Adrenal gland (tissue), 12 donors: Measurements from ENCODE around the gene CISD3. TPM values are rescaled to one million over a fixed set of nuclear protein-coding genes. Genes with fewer than 3 reads are reported as not detected.

ENCODE experiments used
- DNase-seq, 7 donors: peaks; one replicate each; pipeline ENCODE4 v3.0.0-alpha.2; 2019 to 2020
- H3K27ac ChIP-seq, 5 donors: fragments of 200-600 bp; sonication (generic) in 4 of 5; 1 replicate in 3 of 5; 2 replicates in 2 of 5; pipeline versions ENCODE4 v1.5.1 to v1.8.0; 2016 to 2020; ENCODE audit warnings: mild to moderate bottlenecking in 1 of 5
- H3K27me3 ChIP-seq: fragments of 200-600 bp; 2 replicates; pipeline ENCODE4 v1.8.0; 2021
- H3K36me3 ChIP-seq, 2 donors: fragments of 200-600 bp; replicated peaks in 1 of 2; 1 replicate in 1 of 2; 2 replicates in 1 of 2; pipeline versions ENCODE4 v1.5.1 to v1.8.0; 2018 to 2022
- H3K4me1 ChIP-seq, 2 donors: fragments of 200-600 bp; replicated peaks in 1 of 2; 1 replicate in 1 of 2; 2 replicates in 1 of 2; pipeline versions ENCODE4 v1.5.1 to v1.8.0; 2018 to 2021
- H3K4me3 ChIP-seq, 4 donors: fragments of 200-600 bp; sonication (generic) in 3 of 4; one replicate each; pipeline ENCODE4 v1.5.1; 2016 to 2018
- H3K9me3 ChIP-seq, 3 donors: fragments of 200-600 bp; sonication (generic) in 1 of 3; replicated peaks in 1 of 3; 1 replicate in 2 of 3; 2 replicates in 1 of 3; pipeline versions ENCODE4 v1.5.1 to v1.8.0; 2016 to 2021
- CTCF ChIP-seq, 6 experiments: fragments of 450-650 bp in 4 of 6; fragments of 200-600 bp in 2 of 6; sonication (generic) in 1 of 6; IDR thresholded peaks; 1 replicate in 5 of 6; 2 replicates in 1 of 6; pipeline versions ENCODE4 v1.5.1 to v1.8.0; 2016 to 2021; ENCODE audit warnings: antibody characterized with exemption in 6 of 6, mild to moderate bottlenecking in 2 of 6, moderate library complexity in 1 of 6
- POLR2A ChIP-seq, 2 donors: fragments of 450-650 bp; IDR thresholded peaks; one replicate each; pipeline ENCODE4 v1.6.1; 2017; ENCODE audit warnings: antibody characterized with exemption in 2 of 2, mild to moderate bottlenecking in 2 of 2, moderate library complexity in 1 of 2
- WGBS, 4 donors: extraction: QIAGEN DNeasy Blood & Tissue Kit in 2 of 4; methylation state at CpG; one replicate each; pipeline versions ENCODE4 v1.1.5 to v1.1.7; 2013 to 2017; 5-methylcytosine and 5-hydroxymethylcytosine counted together
- intact Hi-C, 2 donors: fragments of 100-400 bp; cut with DNase I; formaldehyde crosslinking; loops; one replicate each; pipeline versions ENCODE4 v1.14.1 to v1.15.0; 2022 to 2023
- polyA plus RNA-seq, 3 donors: library from polyadenylated mRNA; stranded (reverse); fragments of 200-250 nt in 2 of 3; fragments of 350-450 nt in 1 of 3; fragmentation: Illumina TruSeq in 1 of 3; extraction: RNeasy Lipid Tissue Mini Kit (QIAGEN cat#74804) in 1 of 3; gene quantifications; one replicate each; pipeline ENCODE4 v1.2.3, GENCODE V29; 2013 to 2014
- total RNA-seq, 9 donors: library from RNA; depleted of rRNA in 4 of 9; stranded (reverse); fragments of >200 nt in 4 of 9; fragments of 120-200 nt in 1 of 9; fragmentation: NEBNext Ultra II Directional in 1 of 9; extraction: Animal tissue kit (Norgen Biotek cat#: 25700) in 1 of 9; gene quantifications; one replicate each; pipeline versions ENCODE4 v1.1.0 to v1.2.4, GENCODE V29; 2013 to 2023
- donor health status: healthy with polysubstance abuse.
- donor health status: Bipolar disorder and iron deficiency.
- donor health status: DM: yes; HTN: yes; CAD: no.
- donor health status: DM: no; HTN: no; CAD: no.
- donor health status: DM: no; HTN: no; CAD: no.
- donor health status: DM: yes; HTN: yes; CAD: no.

CISD3 gene
- total and polyA plus RNA-seq, 12 donors = 7.2 to 78.7 (median 43.1) TPM

- no peak for DNase-seq
- no peaks in the 10 kb centered on the region for H3K4me1 ChIP-seq
- no peaks in the 10 kb centered on the region for H3K9me3 ChIP-seq
- no peak overlapping the region for H3K4me3 ChIP-seq
- TF ChIP-seq CTCF (IDR thresholded peaks at IDR 0.05) (no peak), POLR2A (IDR thresholded peaks at IDR 0.05) (no peak)
- intact Hi-C loops = no loop called here
- WGBS, 4 donors = 88 to 99% (median 92%) methylated on average over 5 of the region's 5 CpGs
- no peaks in the 10 kb centered on the region for H3K27me3 ChIP-seq
- H3K27ac ChIP-seq = no peak overlapping the region
- no peaks in the 10 kb centered on the region for H3K36me3 ChIP-seq
Observed at GRCh38 chr17:38687286-38687685, 42.9 kb upstream of the CISD3 start.

DNA sequence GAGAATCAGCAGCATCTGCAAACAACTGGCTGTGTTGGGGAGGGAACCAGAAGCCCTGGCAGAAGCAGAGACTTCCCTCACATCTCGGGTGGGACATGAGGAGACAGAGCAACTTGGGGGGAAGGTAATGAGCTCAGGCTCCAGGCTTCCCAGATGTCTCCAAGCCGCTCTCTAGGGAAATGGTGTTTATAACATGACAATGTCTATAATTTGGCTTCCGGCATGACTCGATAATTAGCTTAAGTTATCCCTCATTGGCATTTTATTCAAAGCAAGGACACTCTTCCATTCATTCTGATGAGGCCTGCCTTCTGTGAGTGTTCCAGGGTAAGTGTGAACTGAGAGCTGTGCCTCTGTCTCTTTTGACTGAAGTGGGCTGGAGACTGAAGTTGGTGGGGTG is 39.8 kb upstream of the CISD3 start:
- Histone ChIP-seq H3K27ac (no peak overlapping the region), H3K36me3 (no peaks in the 10 kb centered on the region), H3K4me3 (no peak overlapping the region), H3K9me3 (no peaks in the 10 kb centered on the region), H3K4me1 (peaks cover 14% of the 10 kb centered on the region in 2 donors), H3K27me3 (no peaks in the 10 kb centered on the region)
- 83 to 94% (median 89%) methylated on average over 4 of the region's 4 CpGs for WGBS, 4 donors
- intact Hi-C loops = no loop called here
- no peak for DNase-seq
- TF ChIP-seq CTCF (IDR thresholded peaks at IDR 0.05) (no peak), POLR2A (IDR thresholded peaks at IDR 0.05) (no peak)

DNA sequence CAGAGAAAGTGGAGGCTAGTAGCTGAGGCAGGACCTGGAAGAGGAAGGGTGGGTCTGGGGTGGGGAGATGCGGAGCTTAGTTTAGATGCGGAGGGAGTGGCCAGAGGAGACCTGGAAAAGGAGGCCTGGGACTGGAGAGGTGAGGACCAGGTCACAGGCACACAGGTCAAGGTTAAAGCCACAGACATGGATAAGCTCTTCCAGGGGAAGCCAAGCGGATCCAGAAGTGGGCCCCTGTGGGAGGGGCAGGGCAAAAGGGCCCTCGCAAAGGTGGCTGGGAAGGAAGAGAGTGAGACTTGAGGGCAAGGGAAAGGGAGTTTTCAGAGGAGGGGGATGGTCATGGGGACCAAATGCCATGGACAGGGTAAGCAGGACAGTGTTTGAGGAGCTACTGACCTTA is 39.0 kb upstream of the CISD3 start:
- intact Hi-C loops = no loop called here

DNA sequence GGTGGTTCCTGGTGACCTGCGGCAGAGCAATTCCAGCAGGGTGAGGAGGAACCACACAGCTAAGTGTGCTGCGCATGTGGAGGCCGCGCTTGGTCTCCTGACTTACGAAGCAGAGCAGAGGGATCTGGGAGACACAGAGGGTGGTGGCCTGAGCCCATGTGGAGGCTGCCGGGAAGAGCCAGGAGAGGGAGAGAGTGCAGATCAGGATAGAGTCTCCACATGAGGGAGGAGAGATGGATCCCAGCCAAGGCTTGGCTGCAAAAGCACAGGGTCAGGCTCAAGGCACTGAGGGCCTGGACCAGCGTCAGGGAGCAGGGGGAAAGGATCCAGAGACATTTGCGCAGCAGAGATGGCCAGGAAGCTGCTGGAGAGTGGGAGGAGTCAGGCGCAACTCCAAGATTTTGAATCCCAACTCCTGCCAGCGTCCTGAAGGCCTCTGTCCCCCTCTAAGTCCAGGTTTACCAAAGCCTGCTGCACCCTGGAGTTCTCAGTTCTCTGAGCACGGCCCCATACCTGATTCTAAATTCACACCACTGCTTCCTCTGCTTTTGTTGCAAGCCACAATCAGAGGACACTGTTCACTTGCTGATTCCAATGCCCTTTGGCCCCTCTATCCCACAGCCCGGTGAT is 36.3 kb upstream of the CISD3 start:
- 17 to 30% (median 21%) methylated on average over 8 to 12 of the region's 12 CpGs for WGBS, 4 donors
- intact Hi-C loops = no loop called here
- DNase-seq = peak; percentile 93 to 99 (median 97)
- peaks cover 14% of the 10 kb centered on the region in 2 donors for H3K4me1 ChIP-seq
- no peaks in the 10 kb centered on the region for H3K27me3 ChIP-seq
- H3K4me3 ChIP-seq = no peak overlapping the region
- H3K27ac ChIP-seq = peak overlapping the region; percentile 44 to 90 (median 80)
- no peaks in the 10 kb centered on the region for H3K9me3 ChIP-seq
- H3K36me3 ChIP-seq = no peaks in the 10 kb centered on the region
- TF ChIP-seq POLR2A (IDR thresholded peaks at IDR 0.05) (peak in 1 of 2 donors; percentile 54), CTCF (IDR thresholded peaks at IDR 0.05) (peak in 1 of 6 experiments; percentile 19)

More for the DNA sequence above, 39.0 kb upstream of the CISD3 start:
- Histone ChIP-seq H3K4me3 (no peak overlapping the region), H3K9me3 (no peaks in the 10 kb centered on the region), H3K27ac (no peak overlapping the region), H3K36me3 (no peaks in the 10 kb centered on the region), H3K4me1 (peaks cover 14% of the 10 kb centered on the region in 2 donors), H3K27me3 (no peaks in the 10 kb centered on the region)
- TF ChIP-seq POLR2A (IDR thresholded peaks at IDR 0.05) (no peak), CTCF (IDR thresholded peaks at IDR 0.05) (no peak)
- no peak for DNase-seq
- 78 to 92% (median 87%) methylated on average over 4 of the region's 4 CpGs for WGBS, 4 donors
